Measurements from ENCODE around the gene BCORL1.

The BCORL1 gene

GRCh38 chrX:130086447-130087206 is 104.2 kb downstream of the BCORL1 start:
- in situ Hi-C loops (cut with MboI; ENCODE audit: low sequenced_read_pairs), result no loop called here

- in situ Hi-C loops (cut with MboI; ENCODE audit: low sequenced_read_pairs), result no loop called here
Measured at GRCh38 chrX:130090364-130090763, 107.9 kb downstream of the BCORL1 start.

- in situ Hi-C loops (cut with MboI; ENCODE audit: low sequenced_read_pairs), result no loop called here
Measured at GRCh38 chrX:130091980-130092522, 109.6 kb downstream of the BCORL1 start.

- in situ Hi-C loops (cut with MboI; ENCODE audit: low sequenced_read_pairs), result no loop called here
Measured at GRCh38 chrX:130093271-130093670, 110.8 kb downstream of the BCORL1 start.

GRCh38 chrX:130094696-130095095 is 112.3 kb downstream of the BCORL1 start:
- in situ Hi-C loops (cut with MboI; ENCODE audit: low sequenced_read_pairs), result no loop called here

- in situ Hi-C loops (cut with MboI; ENCODE audit: low sequenced_read_pairs), result no loop called here
Measured at GRCh38 chrX:130095249-130096030, 113.0 kb downstream of the BCORL1 start.

- in situ Hi-C loops (cut with MboI; ENCODE audit: low sequenced_read_pairs), result no loop called here
Measured at GRCh38 chrX:130097507-130098209, 115.2 kb downstream of the BCORL1 start.

- in situ Hi-C loops (cut with MboI; ENCODE audit: low sequenced_read_pairs), result no loop called here
Measured at GRCh38 chrX:130098210-130098552, 115.7 kb downstream of the BCORL1 start.

- in situ Hi-C loops (cut with MboI; ENCODE audit: low sequenced_read_pairs), result no loop called here
Measured at GRCh38 chrX:130100180-130100579, 117.7 kb downstream of the BCORL1 start.

GRCh38 chrX:130103605-130104004 is 121.2 kb downstream of the BCORL1 start:
- in situ Hi-C loops (cut with MboI; ENCODE audit: low sequenced_read_pairs), result no loop called here

GRCh38 chrX:130105244-130105643 is 122.8 kb downstream of the BCORL1 start:
- in situ Hi-C loops (cut with MboI; ENCODE audit: low sequenced_read_pairs), result no loop called here

- in situ Hi-C loops (cut with MboI; ENCODE audit: low sequenced_read_pairs), result no loop called here
Measured at GRCh38 chrX:130106071-130106470, 123.6 kb downstream of the BCORL1 start.
